ENCODE measurements around the gene LEAP2.
A peak's percentile ranks its signal among the peaks of the same experiment; 100 is the strongest.

The LEAP2 gene

DNA sequence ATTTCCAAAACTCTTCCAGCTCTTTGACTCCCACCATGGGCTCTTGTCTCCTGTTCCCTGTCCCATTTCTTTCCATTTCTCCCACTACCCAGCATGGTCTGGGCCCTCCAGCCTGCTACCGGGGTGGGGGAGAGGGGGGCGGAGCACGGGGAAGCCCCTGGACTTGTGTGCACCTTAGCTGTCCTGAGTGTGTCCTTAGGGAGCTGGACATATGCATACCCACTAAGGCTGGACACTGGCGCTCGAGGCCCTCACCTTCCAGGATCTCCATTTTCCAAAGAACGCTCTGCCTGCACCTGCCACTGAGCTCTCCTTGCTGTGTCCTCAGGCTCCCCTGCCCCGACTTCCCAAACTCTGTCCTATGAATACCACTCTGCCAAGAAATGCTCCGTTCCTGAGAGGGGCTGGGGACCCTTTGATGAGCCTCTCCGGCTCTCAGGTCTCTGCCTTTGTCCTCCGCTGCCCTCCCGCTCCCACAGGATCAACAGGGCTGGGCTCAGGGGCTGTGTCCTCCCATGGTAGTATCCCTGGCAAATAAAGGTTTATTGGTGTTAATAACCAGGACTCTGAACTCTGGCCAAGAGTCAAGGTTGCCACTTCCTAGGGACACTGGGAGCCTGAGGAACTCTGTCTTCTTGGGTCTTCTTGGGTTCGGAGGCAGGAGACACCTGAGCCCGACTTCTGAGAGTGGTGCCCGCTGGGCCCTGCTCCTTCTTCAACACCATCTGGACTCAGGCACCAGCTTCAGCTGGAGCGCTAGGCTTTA, 42.2 kb upstream of the LEAP2 start:
- no peak overlapping the region for H2BK5ac ChIP-seq (ENCODE audit: low read length)
- no peak overlapping the region for H3K27ac ChIP-seq (replicated peaks; ENCODE audit: low read length)
- no peak overlapping the region for H3K18ac ChIP-seq (ENCODE audit: low read length)
- H3K4me2 ChIP-seq (ENCODE audit: insufficient read depth, low read length, poor library complexity, severe bottlenecking) = peak overlapping the region; percentile 72
- H4K8ac ChIP-seq (ENCODE audit: low read depth, low read length) = no peak overlapping the region
- no peak overlapping the region for H3K4ac ChIP-seq (ENCODE audit: low read length)
- no peaks in the 10 kb centered on the region for H3K4me1 ChIP-seq (ENCODE audit: control insufficient read depth in 2 of 2, insufficient read depth in 1 of 2, low read depth in 1 of 2, low read length in 2 of 2)
- no peaks in the 10 kb centered on the region for H3K9me3 ChIP-seq (replicated peaks in 1 of 2; ENCODE audit: control insufficient read depth in 2 of 2, insufficient read depth in 1 of 2, low read depth in 1 of 2, low read length in 2 of 2)
- no peak overlapping the region for H2BK120ac ChIP-seq (ENCODE audit: low read depth, low read length)
- no peak overlapping the region for H4K91ac ChIP-seq (ENCODE audit: low read depth, low read length, poor library complexity)
- DNase-seq (ENCODE audit: low spot score) = no peak
- H3K9ac ChIP-seq (ENCODE audit: low read depth, low read length, poor library complexity) = no peak overlapping the region
- no peak overlapping the region for H2BK15ac ChIP-seq (ENCODE audit: low read length)
- no peaks in the 10 kb centered on the region for H3K36me3 ChIP-seq (replicated peaks in 1 of 2; ENCODE audit: control insufficient read depth in 2 of 2, insufficient read depth in 2 of 2, low read length in 2 of 2)
- no peak overlapping the region for H2BK12ac ChIP-seq (ENCODE audit: low read length)
- no peak overlapping the region for H3K4me3 ChIP-seq (ENCODE audit: low read length in 2 of 2)
- H3K23ac ChIP-seq (ENCODE audit: low read depth, low read length, poor library complexity) = no peak overlapping the region
- WGBS, 2 donors (ENCODE audit: extremely low coverage in 2 of 2, insufficient read length in 2 of 2, insufficient replicate concordance in 1 of 2) = no CpG with 5 or more reads among the region's 15 CpGs
- no peak overlapping the region for H3K14ac ChIP-seq (ENCODE audit: low read length)
- H3K27me3 ChIP-seq (ENCODE audit: control insufficient read depth in 3 of 3, insufficient read depth in 3 of 3, low read depth in 1 of 3, low read length in 3 of 3) = peaks cover 4 to 89% (median 49%) of the 10 kb centered on the region in 3 experiments
- H2AFZ ChIP-seq (ENCODE audit: low read length) = peak overlapping the region; percentile 95
- peaks cover 3% of the 10 kb centered on the region for H3K79me1 ChIP-seq (ENCODE audit: low read depth, low read length)
- peak overlapping the region; percentile 0 for H2AK5ac ChIP-seq (ENCODE audit: low read depth, low read length)

DNA sequence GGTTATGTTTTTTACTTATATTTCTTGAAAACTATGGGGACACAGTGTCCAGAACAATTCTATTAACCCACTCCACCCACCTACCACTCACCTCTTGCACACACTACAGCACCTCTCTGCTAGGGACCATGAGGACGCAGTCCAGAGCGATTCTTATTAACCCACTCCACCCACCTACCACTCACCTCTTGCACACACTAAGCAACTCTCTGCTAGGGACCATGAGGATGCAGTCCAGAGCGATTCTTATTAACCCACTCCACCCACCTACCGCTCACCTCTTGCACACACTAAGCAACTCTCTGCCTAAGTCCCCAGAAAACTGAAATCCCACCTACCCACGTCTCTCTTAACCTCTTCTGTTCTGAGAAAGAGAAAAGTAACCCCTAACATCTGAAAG, 40.9 kb upstream of the LEAP2 start:
- Histone ChIP-seq H2AFZ (ENCODE audit: low read length) (no peak overlapping the region), H2AK5ac (ENCODE audit: low read depth, low read length) (no peak overlapping the region)
- WGBS, 2 donors (ENCODE audit: extremely low coverage in 2 of 2, insufficient read length in 2 of 2, insufficient replicate concordance in 1 of 2) = no CpG with 5 or more reads among the region's 5 CpGs

DNA sequence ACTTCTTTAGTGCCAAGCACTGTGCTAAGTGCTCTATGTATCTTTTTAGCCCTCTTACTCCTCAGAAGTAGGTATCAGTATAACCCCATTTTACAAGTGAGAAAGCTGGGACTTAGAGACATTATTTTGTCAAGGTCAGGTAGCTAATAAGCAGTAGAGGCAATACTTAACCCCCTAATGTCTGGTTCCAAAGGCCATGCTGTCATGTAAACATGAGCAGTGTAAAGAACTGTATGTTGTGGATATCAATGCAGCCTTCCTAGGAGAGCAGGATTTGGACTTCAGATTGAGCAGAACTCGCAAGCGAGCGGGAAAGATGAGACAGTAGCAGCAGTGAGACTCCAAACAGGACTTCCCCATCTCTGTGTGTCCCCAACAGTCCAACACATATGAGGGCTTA, 39.4 kb upstream of the LEAP2 start:
- H2BK15ac ChIP-seq (ENCODE audit: low read length) = no peak overlapping the region
- H3K14ac ChIP-seq (ENCODE audit: low read length) = no peak overlapping the region
- no CpG with 5 or more reads among the region's 3 CpGs for WGBS, 2 donors (ENCODE audit: extremely low coverage in 2 of 2, insufficient read length in 2 of 2, insufficient replicate concordance in 1 of 2)
- no peak overlapping the region for H4K8ac ChIP-seq (ENCODE audit: low read depth, low read length)
- H3K4me2 ChIP-seq (ENCODE audit: insufficient read depth, low read length, poor library complexity, severe bottlenecking) = no peak overlapping the region
- H3K79me1 ChIP-seq (ENCODE audit: low read depth, low read length) = peaks cover 2% of the 10 kb centered on the region
- H2BK120ac ChIP-seq (ENCODE audit: low read depth, low read length) = no peak overlapping the region
- no peak overlapping the region for H3K9ac ChIP-seq (ENCODE audit: low read depth, low read length, poor library complexity)
- H3K4ac ChIP-seq (ENCODE audit: low read length) = no peak overlapping the region
- H3K18ac ChIP-seq (ENCODE audit: low read length) = no peak overlapping the region
- no peak overlapping the region for H2AK5ac ChIP-seq (ENCODE audit: low read depth, low read length)
- H2BK12ac ChIP-seq (ENCODE audit: low read length) = no peak overlapping the region
- H3K4me1 ChIP-seq (ENCODE audit: control insufficient read depth in 2 of 2, insufficient read depth in 1 of 2, low read depth in 1 of 2, low read length in 2 of 2) = no peaks in the 10 kb centered on the region
- H4K91ac ChIP-seq (ENCODE audit: low read depth, low read length, poor library complexity) = no peak overlapping the region
- DNase-seq (ENCODE audit: low spot score) = no peak
- no peak overlapping the region for H3K27ac ChIP-seq (replicated peaks; ENCODE audit: low read length)
- H3K36me3 ChIP-seq (replicated peaks in 1 of 2; ENCODE audit: control insufficient read depth in 2 of 2, insufficient read depth in 2 of 2, low read length in 2 of 2) = no peaks in the 10 kb centered on the region
- H3K9me3 ChIP-seq (replicated peaks in 1 of 2; ENCODE audit: control insufficient read depth in 2 of 2, insufficient read depth in 1 of 2, low read depth in 1 of 2, low read length in 2 of 2) = no peaks in the 10 kb centered on the region
- no peak overlapping the region for H2BK5ac ChIP-seq (ENCODE audit: low read length)
- H3K23ac ChIP-seq (ENCODE audit: low read depth, low read length, poor library complexity) = no peak overlapping the region
- no peak overlapping the region for H3K4me3 ChIP-seq (ENCODE audit: low read length in 2 of 2)
- H3K27me3 ChIP-seq (ENCODE audit: control insufficient read depth in 3 of 3, insufficient read depth in 3 of 3, low read depth in 1 of 3, low read length in 3 of 3) = peaks cover 3 to 80% (median 23%) of the 10 kb centered on the region in 3 experiments
- no peak overlapping the region for H2AFZ ChIP-seq (ENCODE audit: low read length)

More for the DNA sequence above, 40.9 kb upstream of the LEAP2 start:
- no peak overlapping the region for H3K23ac ChIP-seq (ENCODE audit: low read depth, low read length, poor library complexity)
- no peak overlapping the region for H2BK5ac ChIP-seq (ENCODE audit: low read length)
- H4K91ac ChIP-seq (ENCODE audit: low read depth, low read length, poor library complexity) = no peak overlapping the region
- H3K9me3 ChIP-seq (replicated peaks in 1 of 2; ENCODE audit: control insufficient read depth in 2 of 2, insufficient read depth in 1 of 2, low read depth in 1 of 2, low read length in 2 of 2) = no peaks in the 10 kb centered on the region
- no peak overlapping the region for H3K9ac ChIP-seq (ENCODE audit: low read depth, low read length, poor library complexity)
- no peak overlapping the region for H4K8ac ChIP-seq (ENCODE audit: low read depth, low read length)
- H3K4me2 ChIP-seq (ENCODE audit: insufficient read depth, low read length, poor library complexity, severe bottlenecking) = no peak overlapping the region
- H3K27ac ChIP-seq (replicated peaks; ENCODE audit: low read length) = no peak overlapping the region
- H2BK15ac ChIP-seq (ENCODE audit: low read length) = no peak overlapping the region
- H2BK12ac ChIP-seq (ENCODE audit: low read length) = no peak overlapping the region
- H3K79me1 ChIP-seq (ENCODE audit: low read depth, low read length) = peaks cover 3% of the 10 kb centered on the region
- no peaks in the 10 kb centered on the region for H3K36me3 ChIP-seq (replicated peaks in 1 of 2; ENCODE audit: control insufficient read depth in 2 of 2, insufficient read depth in 2 of 2, low read length in 2 of 2)
- H3K4ac ChIP-seq (ENCODE audit: low read length) = no peak overlapping the region
- H3K4me1 ChIP-seq (ENCODE audit: control insufficient read depth in 2 of 2, insufficient read depth in 1 of 2, low read depth in 1 of 2, low read length in 2 of 2) = no peaks in the 10 kb centered on the region
- no peak overlapping the region for H2BK120ac ChIP-seq (ENCODE audit: low read depth, low read length)
- H3K4me3 ChIP-seq (ENCODE audit: low read length in 2 of 2) = no peak overlapping the region
- H3K14ac ChIP-seq (ENCODE audit: low read length) = no peak overlapping the region
- no peak overlapping the region for H3K18ac ChIP-seq (ENCODE audit: low read length)
- DNase-seq (ENCODE audit: low spot score) = no peak
- peaks cover 3 to 80% (median 38%) of the 10 kb centered on the region in 3 experiments for H3K27me3 ChIP-seq (ENCODE audit: control insufficient read depth in 3 of 3, insufficient read depth in 3 of 3, low read depth in 1 of 3, low read length in 3 of 3)

DNA sequence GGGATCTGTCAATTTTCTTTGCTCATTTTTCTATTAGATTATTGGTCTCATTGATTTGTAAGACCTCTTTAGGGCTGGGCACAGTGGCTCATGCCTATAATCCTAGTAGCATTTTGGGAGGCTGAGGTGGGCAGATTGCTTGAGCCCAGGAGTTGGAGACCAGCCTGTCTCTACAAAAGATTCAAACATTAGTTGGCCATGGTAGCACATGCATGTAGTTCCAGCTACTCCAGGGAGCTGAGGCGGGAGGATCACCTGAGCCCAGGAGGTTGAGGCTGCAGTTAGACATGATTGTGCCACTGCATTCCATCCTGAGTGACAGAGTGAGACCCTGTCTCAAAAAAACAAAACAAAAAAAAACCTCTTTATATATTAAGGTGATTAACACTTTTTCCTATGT, 36.6 kb upstream of the LEAP2 start:
- no CpG with 5 or more reads among the region's 1 CpG for WGBS, 2 donors (ENCODE audit: extremely low coverage in 2 of 2, insufficient read length in 2 of 2, insufficient replicate concordance in 1 of 2)
- H3K27me3 ChIP-seq (ENCODE audit: control insufficient read depth in 3 of 3, insufficient read depth in 3 of 3, low read depth in 1 of 3, low read length in 3 of 3) = peaks cover 0 to 67% (median 0%) of the 10 kb centered on the region in 3 experiments

More for the DNA sequence above, 36.6 kb upstream of the LEAP2 start:
- Histone ChIP-seq H2BK12ac (ENCODE audit: low read length) (no peak overlapping the region), H3K4me2 (ENCODE audit: insufficient read depth, low read length, poor library complexity, severe bottlenecking) (no peak overlapping the region), H2BK15ac (ENCODE audit: low read length) (no peak overlapping the region), H3K36me3 (replicated peaks in 1 of 2; ENCODE audit: control insufficient read depth in 2 of 2, insufficient read depth in 2 of 2, low read length in 2 of 2) (no peaks in the 10 kb centered on the region), H3K27ac (replicated peaks; ENCODE audit: low read length) (no peak overlapping the region), H3K9ac (ENCODE audit: low read depth, low read length, poor library complexity) (no peak overlapping the region), H3K18ac (ENCODE audit: low read length) (no peak overlapping the region), H3K4me1 (ENCODE audit: control insufficient read depth in 2 of 2, insufficient read depth in 1 of 2, low read depth in 1 of 2, low read length in 2 of 2) (peaks cover 0 to 6% of the 10 kb centered on the region in 2 donors), H4K91ac (ENCODE audit: low read depth, low read length, poor library complexity) (no peak overlapping the region), H2AK5ac (ENCODE audit: low read depth, low read length) (no peak overlapping the region), H2AFZ (ENCODE audit: low read length) (no peak overlapping the region), H3K4ac (ENCODE audit: low read length) (no peak overlapping the region), H3K14ac (ENCODE audit: low read length) (no peak overlapping the region), H3K4me3 (ENCODE audit: low read length in 2 of 2) (no peak overlapping the region), H2BK120ac (ENCODE audit: low read depth, low read length) (no peak overlapping the region), H4K8ac (ENCODE audit: low read depth, low read length) (no peak overlapping the region), H3K79me1 (ENCODE audit: low read depth, low read length) (no peaks in the 10 kb centered on the region), H3K9me3 (replicated peaks in 1 of 2; ENCODE audit: control insufficient read depth in 2 of 2, insufficient read depth in 1 of 2, low read depth in 1 of 2, low read length in 2 of 2) (no peaks in the 10 kb centered on the region), H3K23ac (ENCODE audit: low read depth, low read length, poor library complexity) (no peak overlapping the region), H2BK5ac (ENCODE audit: low read length) (no peak overlapping the region)
- DNase-seq (ENCODE audit: low spot score) = no peak
